Renal pelvis (tissue), 4 donors: Measurements from ENCODE around the gene SSH2. TPM values are rescaled to one million over a fixed set of nuclear protein-coding genes. Genes with fewer than 3 reads are reported as not detected.
"Not testable (repeated sequence)": the region's sequence is repeated elsewhere in the genome, so short reads cannot be mapped to it uniquely, and the experiment has no call there.

Experiments
- DNase-seq: peaks from one replicate; pipeline ENCODE4 v3.0.0-alpha.2; 2013
- polyA plus RNA-seq, 3 donors: library from polyadenylated mRNA; unstranded; fragments of 120-200 nt; gene quantifications; one replicate each; pipeline ENCODE4 v1.2.1, GENCODE V29; 2013; ENCODE audit not compliant: insufficient read length in 3 of 3

SSH2 gene
- polyA plus RNA-seq, 3 donors = 16.2 to 19.8 (median 18.7) TPM

DNA sequence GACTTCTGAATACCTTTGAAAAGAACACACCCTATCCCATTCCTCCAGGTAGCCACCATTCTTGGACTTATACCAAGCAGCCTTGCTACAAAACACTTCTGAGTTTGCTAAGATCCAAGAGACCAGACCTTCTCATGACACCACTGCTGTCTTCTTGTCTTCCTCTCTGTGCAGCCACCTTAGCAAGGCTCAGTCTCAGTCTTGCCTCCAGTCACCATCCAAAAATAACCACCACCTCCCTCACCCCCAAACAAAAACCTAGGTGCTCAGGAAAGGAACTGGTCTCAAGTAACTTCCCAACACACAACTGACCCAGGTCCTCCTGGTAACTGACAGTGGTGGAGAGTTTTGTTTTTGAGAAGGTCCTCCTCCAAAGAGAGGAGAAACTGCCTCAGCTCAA, 216.4 kb downstream of the SSH2 start:
- DNase-seq = no peak

DNA sequence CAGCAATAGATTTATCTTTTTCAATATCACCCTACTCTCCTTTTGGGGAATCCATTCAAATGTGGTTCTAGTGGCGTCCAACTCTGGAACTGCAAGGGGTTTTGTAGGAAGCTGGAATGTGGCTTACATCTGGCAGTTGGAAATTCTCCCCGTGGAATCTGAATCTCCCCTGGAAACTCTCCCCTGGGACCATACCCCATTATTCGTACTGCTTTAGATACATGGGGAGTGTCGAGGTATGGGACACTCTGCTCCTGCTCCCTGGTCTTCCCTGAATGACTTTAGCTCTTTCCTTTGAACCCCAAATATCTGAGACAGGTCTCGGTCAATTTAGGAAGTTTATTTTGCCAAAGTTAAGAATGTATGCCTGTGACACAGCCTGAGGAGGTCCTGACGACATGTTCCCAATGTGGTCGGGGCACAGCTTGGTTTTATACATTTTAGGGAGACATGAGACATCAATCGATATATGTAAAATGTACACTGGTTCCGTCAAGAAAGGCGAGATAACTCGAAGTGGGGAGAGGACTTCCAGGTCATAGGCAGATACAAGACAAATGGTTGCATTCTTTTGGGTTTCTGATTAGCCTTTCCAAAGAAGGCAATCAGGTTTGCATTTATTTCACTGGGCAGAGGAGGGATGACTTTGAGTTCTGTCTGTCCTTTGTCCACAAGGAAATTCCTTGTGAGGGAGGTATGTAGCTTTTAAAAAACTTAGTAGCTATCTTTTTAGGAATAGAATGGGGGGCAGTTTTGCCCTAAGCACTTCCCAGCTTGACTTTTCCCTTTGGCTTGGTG, 218.2 kb downstream of the SSH2 start:
- no peak for DNase-seq

DNA sequence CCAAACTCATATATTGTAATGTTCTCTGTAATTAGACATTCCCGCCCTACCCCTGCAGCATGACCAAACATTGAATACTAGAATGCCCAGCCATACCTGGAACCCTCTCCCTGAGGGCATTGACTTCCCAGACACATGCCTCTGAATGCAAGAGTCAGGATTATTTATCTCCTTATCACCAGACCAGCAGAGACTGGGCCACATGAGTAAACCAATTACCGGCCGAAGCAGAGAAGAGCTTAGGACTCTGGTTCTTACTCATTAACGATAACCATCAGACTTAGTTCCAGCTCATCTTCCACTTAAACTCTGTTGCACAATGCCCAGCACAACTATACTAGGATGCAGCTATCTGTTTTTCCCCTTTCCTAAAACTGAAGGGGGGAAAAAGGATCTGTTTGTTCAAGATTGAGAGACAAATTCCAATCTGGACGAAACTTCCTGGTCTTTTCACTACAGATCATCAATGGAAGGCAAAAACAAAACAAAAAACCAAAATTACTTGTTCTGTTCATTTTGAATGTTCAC, 219.1 kb downstream of the SSH2 start:
- no peak for DNase-seq

DNA sequence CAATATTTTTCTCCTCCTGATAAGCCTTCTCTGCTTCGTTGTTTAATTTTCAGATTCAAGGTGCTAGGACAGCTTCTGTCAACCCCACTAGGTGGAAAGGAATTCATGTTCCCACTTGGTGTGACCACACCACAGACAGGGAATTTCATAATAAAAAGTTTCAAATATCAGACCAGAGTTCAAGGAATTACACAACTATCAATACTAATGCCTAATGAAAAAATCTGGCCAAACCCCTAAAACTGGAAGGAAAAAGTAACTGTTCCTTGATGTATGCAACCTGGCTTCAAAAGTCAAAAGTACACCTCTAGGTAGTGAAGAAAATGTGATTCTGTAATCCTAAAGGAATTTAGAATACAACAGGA, 219.5 kb downstream of the SSH2 start:
- no peak for DNase-seq

DNA sequence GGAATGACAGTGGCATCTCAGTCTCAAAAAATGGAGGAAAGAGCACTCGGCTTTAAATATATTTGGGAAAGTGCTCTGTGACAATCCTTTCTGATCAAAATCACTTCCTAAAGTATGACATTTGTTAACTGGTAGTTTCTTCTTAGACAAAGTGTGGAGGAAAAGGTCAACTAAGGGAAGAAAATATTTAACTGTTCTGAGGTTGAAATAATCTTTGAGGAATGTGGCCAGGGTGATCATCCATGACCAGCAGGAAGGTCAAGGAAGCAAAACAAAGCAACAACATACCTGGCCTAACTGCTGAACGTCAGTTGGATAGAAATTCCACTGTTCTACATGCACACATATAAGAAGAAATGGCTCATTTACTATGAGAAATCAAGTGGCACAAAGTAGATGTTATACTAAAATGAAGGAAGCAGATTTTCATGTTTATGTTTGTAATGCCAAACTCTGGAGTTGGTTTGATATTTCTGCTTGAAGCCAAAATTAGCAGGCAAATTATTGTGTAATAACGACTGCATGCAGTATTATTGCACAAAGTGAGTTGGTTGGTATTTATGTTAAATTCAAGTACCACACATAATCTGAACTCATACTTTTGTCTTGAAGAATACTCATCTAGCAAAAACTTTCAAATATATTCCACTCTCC, 220.0 kb downstream of the SSH2 start:
- DNase-seq = peak; percentile 70

DNA sequence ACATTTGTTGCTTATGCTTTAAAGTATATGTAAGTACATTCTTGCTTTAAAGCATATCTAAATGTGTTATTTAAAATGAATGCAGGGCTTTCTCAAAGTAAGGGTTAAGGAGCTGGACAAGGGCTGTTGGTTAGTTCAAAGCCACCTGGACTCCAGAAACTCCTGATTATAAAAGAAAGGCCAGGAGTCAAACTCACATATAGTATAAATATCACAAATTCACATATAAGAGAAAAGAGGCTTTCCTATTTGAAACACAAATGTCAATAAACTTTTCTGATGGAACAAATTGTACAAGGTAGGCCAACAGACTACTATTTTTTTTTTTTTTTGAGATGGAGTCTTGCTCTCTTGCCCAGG, 222.8 kb downstream of the SSH2 start:
- DNase-seq = no peak

DNA sequence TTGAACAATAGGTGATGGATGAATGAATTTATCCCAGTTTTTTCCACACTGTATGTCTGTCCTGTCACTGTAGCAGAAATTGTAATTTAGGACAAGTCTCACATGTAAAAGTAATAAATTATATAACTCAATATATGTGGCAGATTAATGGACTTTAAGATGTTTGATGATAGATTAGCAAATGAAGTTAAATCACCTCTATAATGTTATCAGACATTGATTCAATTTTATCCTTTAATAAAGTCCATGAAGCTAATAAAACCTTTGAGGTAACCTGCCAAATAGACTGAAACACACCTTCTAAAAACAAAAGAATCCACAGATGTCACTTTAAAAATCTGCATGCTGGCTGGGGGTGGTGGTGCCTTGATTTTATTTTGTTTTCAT, 224.0 kb downstream of the SSH2 start:
- no peak for DNase-seq

DNA sequence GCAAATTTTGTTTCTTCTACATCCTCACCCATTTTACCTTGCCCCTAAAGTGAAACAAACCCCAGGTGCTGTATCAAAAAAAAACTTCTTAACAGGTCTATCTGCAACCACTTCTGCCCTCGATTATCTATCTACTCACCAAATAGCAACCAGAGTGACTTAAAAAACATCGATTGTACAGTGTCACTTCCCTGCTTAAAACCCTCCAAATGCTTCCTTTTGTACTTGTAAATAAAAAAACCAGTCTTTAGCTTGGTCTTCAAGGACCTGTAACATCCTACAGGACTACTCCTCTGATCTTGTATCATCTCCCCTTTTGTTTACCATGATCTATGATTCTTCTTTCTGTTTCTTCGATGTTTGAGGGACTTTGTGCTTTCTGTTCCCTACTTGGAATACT, 224.6 kb downstream of the SSH2 start:
- no peak for DNase-seq

DNA sequence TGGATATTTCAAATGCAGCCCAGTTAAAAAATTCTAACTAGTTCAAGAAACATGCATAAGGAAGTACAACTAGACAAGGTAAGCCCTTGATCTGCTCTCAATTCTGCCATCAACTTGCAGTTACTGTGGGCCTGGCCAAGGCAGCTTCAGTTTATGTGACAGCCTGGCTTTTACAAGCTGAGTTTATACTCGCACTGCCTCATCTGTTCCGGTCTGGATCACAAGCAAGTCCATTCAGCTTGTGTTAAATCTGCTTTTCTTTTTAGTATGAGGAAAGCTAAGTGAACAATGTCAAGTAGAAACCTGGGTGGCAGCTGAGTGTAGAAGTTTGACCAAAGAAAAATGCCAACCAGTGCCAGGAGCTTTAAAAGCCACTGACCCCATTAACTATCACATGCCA, 230.7 kb downstream of the SSH2 start:
- DNase-seq = no peak

DNA sequence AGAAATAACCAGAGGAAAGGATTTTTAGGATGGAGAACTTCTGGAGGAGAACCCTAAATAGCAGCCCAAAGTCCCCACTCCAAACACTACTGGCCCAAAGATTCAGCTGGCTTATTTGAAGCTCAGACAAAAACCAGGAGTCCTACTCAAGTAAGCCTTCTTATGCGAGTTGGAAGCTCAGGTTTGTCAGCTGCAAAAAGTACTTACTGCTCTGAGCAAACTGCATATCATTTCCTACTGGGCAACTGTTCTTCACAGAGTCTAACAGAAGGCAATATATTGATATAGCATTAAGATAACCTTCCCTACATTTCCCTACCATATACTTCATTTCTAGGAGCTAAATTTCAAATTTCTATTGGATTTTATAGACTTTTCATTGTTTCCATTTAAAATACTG, 231.2 kb downstream of the SSH2 start:
- no peak for DNase-seq

DNA sequence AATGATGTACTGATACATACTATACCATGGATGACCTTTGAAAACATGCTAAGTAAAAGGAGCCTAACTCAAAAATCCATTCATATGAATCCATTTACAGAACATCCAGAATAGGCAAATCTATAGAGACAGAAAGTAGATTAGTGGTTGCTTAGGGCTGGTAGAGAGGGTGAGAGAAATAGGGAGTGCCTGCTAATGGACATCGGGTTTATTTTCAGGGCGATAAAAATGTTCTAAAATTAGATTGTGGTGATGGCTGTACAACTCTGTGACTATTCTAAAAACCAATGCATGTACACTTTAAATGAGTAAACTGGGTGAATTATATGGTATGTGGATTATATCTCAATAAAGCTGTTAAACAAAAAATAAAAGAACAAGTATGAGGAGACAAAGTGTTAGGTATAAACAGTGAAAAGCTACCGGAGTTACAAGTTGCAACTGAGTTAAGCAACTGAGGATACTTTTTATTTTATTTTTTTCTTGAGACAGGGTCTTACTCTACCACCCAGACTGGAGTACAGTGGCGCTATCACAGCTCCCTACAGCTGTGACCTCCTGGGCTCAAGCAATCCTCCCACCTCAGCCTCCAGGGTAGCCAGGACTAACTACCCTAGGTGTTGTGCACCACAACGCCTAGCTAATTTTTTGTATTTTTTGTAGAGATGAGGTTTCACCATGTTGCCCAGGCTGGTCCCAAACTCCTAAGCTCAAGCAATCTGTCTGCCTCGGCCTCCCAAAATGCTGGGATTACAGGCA, 231.8 kb downstream of the SSH2 start:
- no peak for DNase-seq

DNA sequence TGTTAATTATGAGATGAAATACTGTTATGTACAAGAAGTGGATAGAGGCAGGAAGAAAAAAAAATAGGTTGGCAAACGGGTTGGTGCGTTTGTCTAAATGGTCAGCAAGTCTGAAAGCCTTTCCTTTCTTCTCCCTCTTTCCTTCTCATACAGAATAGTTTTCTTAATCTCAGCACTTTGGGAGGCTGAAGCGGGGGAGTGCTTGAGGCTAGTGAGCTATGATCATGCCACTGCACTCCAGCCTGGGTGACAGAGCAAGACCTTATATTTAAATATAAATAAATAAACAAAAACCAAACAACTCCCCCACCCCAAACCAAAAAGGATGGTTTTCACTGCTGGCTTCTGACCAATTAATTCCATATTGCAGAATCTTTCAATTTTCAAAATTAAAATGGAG, 232.7 kb downstream of the SSH2 start:
- DNase-seq = no peak

DNA sequence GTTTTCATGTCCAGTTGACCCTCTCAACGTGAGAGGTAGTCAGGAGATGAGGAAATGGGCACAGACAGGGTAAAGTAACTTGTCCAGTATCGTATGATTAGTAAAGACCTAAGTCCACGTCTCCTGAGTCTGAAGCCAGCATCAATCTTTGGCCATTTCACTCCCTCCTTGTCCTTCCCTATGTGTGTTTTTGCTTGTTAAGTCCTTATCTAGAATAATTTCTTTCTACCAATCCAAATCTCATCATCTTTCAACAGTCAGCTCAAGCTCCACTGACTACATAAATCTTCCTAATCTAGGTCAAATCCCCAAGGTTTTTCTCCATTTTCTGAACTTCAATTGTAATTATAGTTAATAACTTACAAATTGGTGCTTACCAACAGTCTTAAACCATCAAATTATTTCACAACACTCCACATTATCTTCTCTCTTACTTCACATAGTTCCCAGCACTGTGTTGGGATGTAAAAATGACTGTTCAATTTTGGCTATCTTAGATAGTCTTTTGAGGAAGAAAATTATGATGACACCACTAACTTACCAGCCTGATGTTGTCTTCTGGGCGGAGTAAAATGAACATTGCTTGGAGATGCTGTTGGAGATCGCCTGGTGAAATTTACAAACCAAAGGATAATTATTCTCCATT, 235.0 kb downstream of the SSH2 start:
- no peak for DNase-seq

DNA sequence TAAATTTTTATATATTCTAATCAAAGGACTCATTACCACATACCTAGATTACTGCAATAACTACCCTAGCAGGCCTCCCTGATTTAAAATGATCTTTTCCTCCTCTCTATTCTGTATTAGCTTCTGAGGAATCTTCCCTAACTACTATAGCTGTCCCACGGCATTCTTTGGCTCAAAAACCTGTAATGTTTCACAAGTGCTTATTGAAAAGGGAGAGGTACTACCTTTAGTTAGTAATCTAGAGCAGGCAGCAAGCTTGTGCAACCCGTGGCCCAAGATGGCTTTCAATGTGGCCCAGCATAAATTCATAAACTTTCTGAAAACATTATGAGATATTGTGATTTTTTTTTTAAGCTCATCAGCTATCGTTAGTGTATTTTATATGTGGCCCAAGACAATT, 236.3 kb downstream of the SSH2 start:
- no peak for DNase-seq

DNA sequence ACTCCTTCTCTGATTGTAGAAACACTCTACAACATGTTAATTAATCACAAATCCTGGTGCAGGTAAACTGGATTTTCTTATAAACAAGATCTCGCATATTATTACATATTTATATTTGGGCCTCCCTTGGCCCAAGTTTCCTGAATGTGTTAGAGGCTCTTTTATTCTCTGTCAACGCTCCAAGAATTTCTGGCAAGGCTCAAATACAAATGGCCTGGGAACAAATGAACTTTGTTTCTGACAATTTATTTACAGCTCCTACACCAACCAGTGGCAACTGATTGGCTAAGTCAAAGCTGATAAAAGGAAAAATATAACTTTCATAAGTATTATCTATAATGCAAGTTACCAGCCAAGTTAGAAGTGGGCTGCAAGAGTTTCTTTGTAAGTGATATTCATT, 242.4 kb downstream of the SSH2 start:
- no peak for DNase-seq

DNA sequence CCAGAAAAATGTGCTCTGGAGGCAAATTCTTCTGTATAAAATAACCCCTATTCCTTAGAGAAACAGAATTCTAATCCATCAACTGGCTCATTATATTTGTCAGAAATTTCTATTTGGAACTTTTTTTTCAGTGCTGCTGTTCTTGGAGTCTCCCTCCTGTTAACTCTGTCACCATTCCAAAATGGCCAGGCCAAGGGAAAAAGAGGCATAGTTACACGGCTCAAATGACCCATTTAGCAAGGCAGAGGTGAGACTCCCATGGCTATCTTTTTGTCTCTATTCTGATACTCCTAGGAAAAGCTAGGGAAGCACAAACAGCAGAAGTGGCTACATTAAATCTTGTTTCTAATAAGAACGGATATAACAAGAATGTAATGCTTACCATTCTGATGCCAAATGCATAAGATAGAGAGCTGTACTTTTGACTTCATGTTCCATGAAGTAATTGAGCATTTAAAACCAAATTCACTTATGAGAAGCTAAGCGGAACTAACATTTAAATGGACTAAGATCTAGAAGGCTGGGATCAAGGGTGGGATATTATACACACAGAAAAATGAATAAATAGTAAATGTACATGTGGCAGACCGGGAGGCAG, 242.9 kb downstream of the SSH2 start:
- no peak for DNase-seq

DNA sequence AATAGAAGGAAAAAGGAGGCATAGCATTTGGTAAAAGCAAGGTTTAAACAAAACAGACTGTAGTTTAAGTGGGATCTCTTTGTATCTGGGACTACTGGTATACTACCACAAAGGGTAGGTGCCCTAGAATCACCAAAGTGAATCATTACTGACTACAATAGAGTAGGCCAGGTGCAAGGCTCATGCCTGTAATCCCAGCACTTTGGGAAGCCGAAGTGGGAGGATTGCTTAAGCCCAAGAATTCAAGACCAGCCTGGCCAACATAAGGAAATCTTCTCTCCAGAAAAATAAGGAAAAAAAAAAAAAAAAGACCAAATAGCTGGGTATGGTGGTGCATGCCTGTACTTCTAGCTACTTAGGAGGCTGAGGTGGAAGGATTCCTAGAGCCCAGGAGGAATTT, 246.5 kb downstream of the SSH2 start:
- DNase-seq = no peak

DNA sequence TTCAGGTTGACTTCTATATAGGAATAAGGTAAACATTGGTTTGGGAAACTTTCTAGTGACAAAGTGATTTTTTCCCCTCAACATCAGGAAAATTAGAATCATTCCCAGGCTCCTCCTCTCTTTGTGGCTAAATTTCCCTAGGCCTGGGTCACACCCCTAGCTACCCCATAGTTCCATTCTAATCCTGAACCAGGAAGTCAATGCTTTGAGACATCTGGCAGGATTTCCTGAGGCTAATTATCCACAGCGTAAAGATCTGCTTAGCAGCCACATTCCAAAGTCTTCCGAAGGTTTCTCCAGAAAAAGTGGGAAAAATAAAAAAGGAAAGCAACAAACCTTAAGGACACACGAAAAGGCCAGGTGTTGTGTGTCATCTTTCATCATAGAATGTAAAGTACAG, 247.0 kb downstream of the SSH2 start:
- DNase-seq = no peak

DNA sequence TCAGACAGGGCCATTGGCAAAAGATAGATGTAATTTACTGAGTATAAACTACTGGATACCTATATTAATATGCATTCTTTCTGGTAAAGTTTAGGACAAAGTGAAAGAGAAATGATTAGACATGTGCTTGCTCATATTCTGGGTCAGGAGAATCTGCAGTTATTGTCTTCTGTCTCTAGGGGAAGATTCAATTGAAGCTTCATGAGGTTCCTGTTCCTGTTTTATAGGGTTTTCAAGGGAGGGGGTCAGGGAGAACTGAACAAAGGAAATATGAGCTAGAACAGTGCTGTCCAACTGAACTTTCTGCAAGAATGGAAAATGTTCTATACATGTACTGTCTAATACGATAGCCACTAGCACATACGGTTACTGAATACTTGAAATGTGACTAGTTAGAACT, 248.0 kb downstream of the SSH2 start:
- DNase-seq = no peak

DNA sequence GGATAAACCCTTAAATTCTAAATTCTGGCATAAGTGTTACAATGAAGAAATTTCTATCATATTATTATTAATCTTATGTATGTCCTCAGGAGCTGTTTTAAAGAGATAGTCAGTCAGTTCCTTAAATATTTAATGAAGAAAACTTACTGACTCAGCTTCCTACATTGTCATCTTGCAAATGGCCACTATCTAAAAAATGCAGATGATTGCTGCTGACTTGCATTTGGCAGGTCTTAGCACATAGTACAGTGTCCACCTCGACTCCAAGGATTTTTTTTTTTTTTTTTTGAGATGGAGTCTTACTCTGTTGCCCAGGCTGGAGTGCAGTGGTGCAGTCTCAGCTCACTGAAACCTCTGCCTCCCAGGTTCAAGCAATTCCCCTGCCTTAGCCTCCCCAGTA, 252.2 kb downstream of the SSH2 start:
- no peak for DNase-seq

DNA sequence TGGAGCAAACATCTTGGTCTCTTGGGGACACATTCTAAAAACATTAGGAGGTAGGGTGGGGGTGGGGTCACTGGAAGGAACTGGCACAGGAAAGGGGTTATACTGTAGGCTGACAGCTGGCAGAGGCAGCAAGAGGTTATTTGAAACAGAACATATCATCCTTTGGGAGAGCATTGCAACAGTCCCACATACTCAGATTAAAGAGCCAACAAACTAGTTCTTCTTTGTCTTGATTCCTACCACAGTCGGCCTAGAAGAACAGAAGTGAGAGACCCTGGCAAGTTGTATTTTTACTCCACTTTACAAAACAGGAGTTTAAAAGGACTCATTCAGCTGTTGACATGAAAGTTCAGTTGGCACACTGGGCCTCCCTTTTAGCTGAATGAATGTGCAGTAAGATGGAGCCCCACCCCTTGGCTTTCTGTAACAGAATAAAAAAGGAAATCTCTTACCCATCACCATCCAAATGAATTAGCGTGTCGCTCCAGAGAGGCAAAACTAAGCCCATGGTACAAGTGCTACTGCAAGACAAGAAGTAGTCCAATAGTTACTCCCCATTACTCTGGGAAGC, 252.7 kb downstream of the SSH2 start:
- DNase-seq = no peak

DNA sequence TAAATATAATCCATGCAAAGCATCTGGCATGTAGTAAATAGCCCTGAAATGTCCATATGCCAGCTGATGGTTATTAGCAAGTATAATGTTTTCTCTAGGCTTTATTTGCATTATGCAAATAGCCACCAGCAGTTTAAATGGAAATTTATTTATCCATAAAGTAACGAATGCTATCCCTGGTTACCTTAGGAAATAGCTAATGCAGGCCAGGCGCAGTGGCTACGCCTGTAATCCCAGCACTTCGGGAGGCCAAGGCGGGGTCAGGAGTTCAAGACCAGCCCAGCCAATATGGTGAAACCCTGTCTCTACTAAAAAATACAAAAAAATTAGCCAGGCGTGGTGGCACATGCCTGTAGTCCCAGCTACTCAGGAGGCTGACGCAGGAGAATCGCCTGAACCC, 254.1 kb downstream of the SSH2 start:
- DNase-seq = not testable (repeated sequence)
